RCC 7860 (cell line): Measurements from ENCODE around the gene RGL3.
A peak's percentile ranks its signal among the peaks of the same experiment; 100 is the strongest.
"Not testable (repeated sequence)": the region's sequence is repeated elsewhere in the genome, so short reads cannot be mapped to it uniquely, and the experiment has no call there.

ENCODE experiments used
- DNase-seq: peaks from one replicate; pipeline ENCODE4 v3.0.0-alpha.2; 2015; ENCODE audit warnings: low spot score
- FAIRE-seq: peaks from 2 replicates; lab custom pipeline; 2012; peaks lifted over from hg19 to GRCh38; lab: Jason Lieb, UNC

The RGL3 gene

GRCh38 chr19:11384778-11385129 lies 34.4 kb downstream of the RGL3 start:
- FAIRE-seq (no peak), DNase-seq (no peak)

DNA sequence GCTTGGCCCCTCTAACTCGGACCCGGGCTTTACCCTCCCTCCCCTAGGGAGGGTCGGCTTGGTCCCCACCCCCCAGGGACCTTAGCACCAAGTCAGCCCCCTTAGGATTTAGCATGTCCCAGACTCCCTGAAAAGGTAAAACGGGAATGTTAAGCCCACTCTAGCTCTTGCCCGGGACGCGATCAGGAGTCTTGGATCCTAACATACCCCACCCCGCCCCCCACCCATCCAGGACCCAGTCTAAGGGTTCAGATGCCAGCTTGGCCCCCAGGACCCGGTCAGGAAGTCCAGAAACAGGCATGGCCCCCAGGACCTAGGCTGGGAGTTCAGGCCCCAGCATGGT lies 35.4 kb downstream of the RGL3 start:
- no peak for FAIRE-seq
- no peak for DNase-seq

GRCh38 chr19:11382898-11383705 lies 36.0 kb downstream of the RGL3 start:
- DNase-seq (no peak), FAIRE-seq (no peak)

GRCh38 chr19:11380653-11381537 lies 38.2 kb downstream of the RGL3 start:
- peak; percentile 83 for FAIRE-seq

GRCh38 chr19:11379857-11380350 lies 39.2 kb downstream of the RGL3 start:
- FAIRE-seq, result no peak

More at GRCh38 chr19:11380653-11381537, 38.2 kb downstream of the RGL3 start:
- DNase-seq, result peak; percentile 95

DNA sequence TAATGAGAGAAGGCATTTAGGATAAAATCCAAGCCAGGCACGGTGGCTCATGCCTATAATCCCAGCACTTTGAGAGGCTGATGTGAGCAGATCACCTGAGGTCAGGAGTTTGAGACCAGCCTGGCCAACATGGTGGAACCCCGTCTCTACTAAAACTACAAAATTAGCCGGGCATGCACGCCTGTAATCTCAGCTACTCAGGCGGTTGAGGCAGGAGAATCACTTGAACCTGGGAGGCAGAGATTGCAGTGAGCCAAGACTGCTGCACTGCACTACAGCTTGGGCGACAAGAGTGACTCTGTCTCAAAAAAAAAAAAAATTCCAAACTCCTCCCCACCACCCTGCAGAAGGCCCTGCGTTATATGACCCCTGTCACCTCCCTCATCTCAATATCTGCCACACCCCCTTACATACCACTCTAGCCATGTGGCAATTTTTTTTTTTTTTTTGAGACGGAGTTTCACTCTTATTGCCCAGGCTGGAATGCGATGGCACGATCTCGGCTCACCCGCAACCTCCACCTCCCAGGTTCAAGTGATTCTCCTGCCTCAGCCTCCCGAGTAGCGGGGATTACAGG lies 39.8 kb downstream of the RGL3 start:
- not testable (repeated sequence) for FAIRE-seq, DNase-seq

More at GRCh38 chr19:11379857-11380350, 39.2 kb downstream of the RGL3 start:
- no peak for DNase-seq

DNA sequence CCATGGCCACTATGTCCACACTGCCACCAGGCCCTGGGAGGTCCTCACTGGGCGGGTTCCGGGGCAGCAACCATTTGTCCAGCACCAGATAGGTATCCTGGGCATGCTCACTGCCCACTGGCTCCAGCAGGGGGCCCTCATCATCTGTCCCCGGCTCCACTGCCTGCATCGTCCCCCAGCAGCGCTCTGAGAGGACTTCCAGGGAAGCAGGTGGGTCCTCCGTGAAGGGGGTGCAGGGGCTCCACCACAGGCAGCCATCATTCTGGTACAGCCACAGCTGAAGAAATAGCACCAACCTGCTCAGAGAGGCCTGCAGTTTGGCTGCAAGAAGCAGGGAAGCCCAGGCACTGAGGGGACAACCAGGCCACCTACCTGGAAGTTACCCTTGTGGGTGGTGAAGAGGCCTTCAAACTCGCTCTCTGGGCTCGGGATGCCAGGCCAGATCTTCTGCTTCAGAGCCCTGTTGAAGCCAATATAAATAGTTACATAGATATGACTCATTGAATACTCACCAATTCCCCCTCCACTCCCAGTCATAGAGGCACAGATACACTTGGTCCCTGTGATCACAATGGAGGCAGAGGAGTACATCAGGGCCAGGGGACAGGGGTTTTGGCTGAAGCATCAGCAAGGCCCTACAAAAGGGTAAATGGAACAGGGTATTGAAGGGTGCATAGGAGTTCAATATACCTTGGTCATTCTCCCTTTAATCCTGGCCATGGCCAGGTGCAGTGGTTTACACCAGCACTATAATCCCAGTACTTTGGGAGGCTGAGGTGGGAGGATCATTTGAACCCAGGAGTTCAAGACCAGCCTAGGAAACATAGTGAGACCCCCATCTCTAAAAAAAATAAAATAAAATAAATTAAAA lies 40.6 kb downstream of the RGL3 start:
- peak; percentile 87 for DNase-seq

GRCh38 chr19:11377756-11378155 lies 41.4 kb downstream of the RGL3 start:
- FAIRE-seq, result no peak

More for the DNA sequence above, 40.6 kb downstream of the RGL3 start:
- FAIRE-seq, result peak; percentile 63

DNA sequence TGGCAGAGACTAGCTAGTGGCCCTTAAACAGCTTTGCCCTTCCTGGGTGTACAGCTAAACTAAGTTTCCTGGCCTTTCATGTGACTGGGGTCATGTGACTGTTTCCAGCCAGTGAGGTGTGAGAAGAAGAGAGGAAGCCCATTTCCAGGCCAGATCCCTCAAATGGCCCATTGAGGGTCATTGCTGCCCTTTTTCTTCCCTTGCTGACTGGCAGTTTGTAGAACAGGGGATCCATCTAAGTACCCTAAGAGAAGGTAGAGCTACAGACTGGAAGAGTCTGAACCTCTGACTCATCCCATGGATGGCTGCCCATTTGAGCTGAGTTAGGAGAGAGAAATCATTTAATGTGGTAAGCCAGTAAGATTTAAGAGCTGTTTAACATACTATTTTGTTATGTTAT lies 41.9 kb downstream of the RGL3 start:
- DNase-seq (peak; percentile 79), FAIRE-seq (peak; percentile 80)

More at GRCh38 chr19:11377756-11378155, 41.4 kb downstream of the RGL3 start:
- peak; percentile 27 for DNase-seq

- no peak for DNase-seq
Measured at GRCh38 chr19:11375143-11375948, 43.8 kb downstream of the RGL3 start.

GRCh38 chr19:11374433-11375142 lies 44.5 kb downstream of the RGL3 start, which contains the start of gene SWSAP1:
Gene SWSAP1, plus strand, starts transcription at chr19:11374666. Its CDS starts 15 bp downstream, at chr19:11374681.
- DNase-seq (peak; percentile 99), FAIRE-seq (peak; percentile 95)

More at GRCh38 chr19:11375143-11375948, 43.8 kb downstream of the RGL3 start:
- FAIRE-seq, result no peak

DNA sequence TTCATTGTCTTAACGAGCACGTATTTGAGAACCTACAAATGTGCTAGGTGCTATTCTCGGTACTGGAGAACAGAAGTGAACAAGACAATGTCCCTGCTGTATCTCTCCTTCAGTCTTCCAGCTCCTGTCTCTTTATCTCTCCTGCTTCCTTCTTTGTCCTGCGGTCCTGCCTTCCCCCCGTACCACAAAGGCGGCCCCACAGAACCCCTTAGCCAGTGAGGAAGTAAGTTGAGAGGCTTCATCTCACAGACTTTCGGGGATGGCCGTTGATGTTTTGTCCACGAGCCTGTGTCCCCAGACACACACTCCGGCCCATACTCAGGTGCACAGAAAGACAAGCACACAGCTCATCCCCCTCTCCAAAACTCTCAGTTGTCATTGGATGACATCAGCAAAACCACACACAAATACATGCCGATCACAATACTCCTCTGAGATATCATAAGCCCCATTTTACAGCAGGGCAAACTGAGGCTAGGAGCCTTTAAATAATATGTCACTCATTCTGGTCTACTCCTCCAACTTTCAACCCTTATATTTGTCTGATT lies 45.2 kb downstream of the RGL3 start:
- FAIRE-seq, result no peak
- no peak for DNase-seq

DNA sequence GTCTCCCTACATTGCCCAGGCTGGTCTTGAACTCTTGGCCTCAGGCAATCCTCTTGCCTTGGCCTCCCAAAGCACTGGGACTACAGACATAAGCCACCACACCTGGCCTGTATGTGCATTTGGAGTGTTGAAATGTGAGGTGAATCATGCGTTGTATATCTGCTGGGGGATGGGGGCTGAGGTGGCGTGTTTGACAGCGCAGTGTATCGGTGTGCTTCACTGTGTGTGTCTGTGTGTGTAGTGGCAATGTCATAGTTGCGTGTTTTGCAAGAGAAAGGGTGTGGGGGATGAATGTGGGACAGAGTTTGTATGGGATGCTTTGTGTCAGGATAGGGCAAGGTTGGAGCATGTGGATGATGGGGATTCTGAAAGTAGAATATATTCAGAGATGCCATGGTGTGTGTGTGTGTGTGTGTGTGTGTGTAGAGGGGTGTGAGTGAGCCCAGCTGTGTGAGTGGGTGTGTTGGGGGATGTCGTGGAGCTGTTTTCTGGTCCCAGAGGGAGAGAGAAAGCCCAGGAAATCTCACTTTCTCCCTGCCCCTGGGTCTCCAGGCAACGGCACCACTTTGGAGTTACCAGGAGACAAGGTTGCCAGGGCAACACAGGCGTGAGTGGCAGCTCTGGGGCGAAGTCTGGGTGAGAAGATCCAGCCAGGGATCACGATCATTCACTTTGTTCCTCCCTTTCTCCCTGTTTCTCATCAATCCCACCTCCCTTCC lies 45.8 kb downstream of the RGL3 start:
- FAIRE-seq (no peak), DNase-seq (no peak)

- DNase-seq (no peak), FAIRE-seq (no peak)
Measured at GRCh38 chr19:11370744-11371143, 48.4 kb downstream of the RGL3 start.

- FAIRE-seq (no peak), DNase-seq (no peak)
Measured at GRCh38 chr19:11367528-11367927, 51.6 kb downstream of the RGL3 start.

GRCh38 chr19:11365557-11366117 lies 53.5 kb downstream of the RGL3 start:
- no peak for FAIRE-seq
- no peak for DNase-seq

DNA sequence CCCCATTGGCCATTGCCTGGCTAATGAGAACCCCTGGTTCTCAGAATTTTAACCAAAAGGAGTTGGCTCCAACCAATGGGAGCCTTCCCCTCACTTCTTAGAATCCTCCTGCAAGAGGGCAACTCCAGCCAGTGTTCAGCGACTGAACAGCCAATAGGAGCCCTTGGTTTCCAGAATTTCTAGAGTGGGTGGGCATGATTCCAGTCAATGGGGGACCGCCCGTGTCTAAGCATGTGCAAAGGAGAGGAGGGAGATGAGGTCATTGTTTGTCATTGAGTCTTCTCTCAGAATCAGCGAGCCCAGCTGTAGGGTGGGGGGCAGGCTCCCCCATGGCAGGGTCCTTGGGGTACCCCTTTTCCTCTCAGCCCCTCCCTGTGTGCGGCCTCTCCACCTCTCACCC lies 54.2 kb downstream of the RGL3 start:
- no peak for FAIRE-seq
- no peak for DNase-seq
